ENCODE data around the gene SYT9. TPM values are rescaled to one million over a fixed set of nuclear protein-coding genes. Genes with fewer than 3 reads are reported as not detected.

The SYT9 gene
- polyA plus RNA-seq, 1 of the 3 experiments (the other 2 are of a cell fraction) = 0.10 TPM

GRCh38 chr11:7471071-7471470 is 219.4 kb downstream of the SYT9 start:
- Histone ChIP-seq H4K20me1 (ENCODE audit: insufficient read depth) (no peaks in the 10 kb centered on the region), H3K4me3 (ENCODE audit: low read depth in 2 of 2, low read length in 1 of 2) (no peak overlapping the region), H3K4me2 (no peak overlapping the region), H3K36me3 (replicated peaks in 1 of 2; ENCODE audit: control insufficient read depth in 1 of 2, insufficient read depth in 2 of 2, low read length in 1 of 2) (no peaks in the 10 kb centered on the region), H3K9ac (no peak overlapping the region), H3K4me1 (ENCODE audit: control insufficient read depth in 1 of 2, insufficient read depth in 2 of 2, low read depth in 1 of 2, low read length in 1 of 2) (no peaks in the 10 kb centered on the region), H3K79me2 (ENCODE audit: insufficient read depth) (no peaks in the 10 kb centered on the region), H3K27ac (ENCODE audit: low read depth in 2 of 2, low read length in 1 of 2) (no peak overlapping the region), H3F3A (replicated peaks; ENCODE audit: insufficient read depth) (no peaks in the 10 kb centered on the region), H3K9me2 (no peaks in the 10 kb centered on the region), H2AFZ (ENCODE audit: low read depth) (no peak overlapping the region), H3K9me3 (no peaks in the 10 kb centered on the region), H3K27me3 (ENCODE audit: insufficient read depth) (no peaks in the 10 kb centered on the region)
- DNase-seq = no peak
- ChIA-PET POLR2A (no interaction called here), CTCF (interaction anchor here (0.8 to 1.4 kb wide), 4 partner anchors 13 to 195 kb away, joined by 3 to 5 read pairs (median 3); no protein-coding TSS in a partner anchor)
- TF ChIP-seq MXI1 (IDR thresholded peaks at IDR 0.05; ENCODE audit: low read depth, low read length) (no peak), JUND (IDR thresholded peaks at IDR 0.05) (no peak), TAF1 (IDR thresholded peaks at IDR 0.05; ENCODE audit: borderline replicate concordance, low read depth, low read length) (no peak), EP300 (IDR thresholded peaks at IDR 0.05; ENCODE audit: borderline replicate concordance in 1 of 2, low read depth in 1 of 2, low read length in 1 of 2) (no peak), EZH2phosphoT487 (IDR thresholded peaks at IDR 0.05; ENCODE audit: borderline replicate concordance, low read depth) (no peak), REST (IDR thresholded peaks at IDR 0.05; ENCODE audit: low read depth, low read length) (no peak), GATA2 (CRISPR knock-in tag; IDR thresholded peaks at IDR 0.05) (no peak), SIN3A (IDR thresholded peaks at IDR 0.05; ENCODE audit: borderline replicate concordance, low read depth, low read length) (no peak), FOSL2 (IDR thresholded peaks at IDR 0.05; ENCODE audit: borderline replicate concordance, low read depth) (no peak), MEF2A (IDR thresholded peaks at IDR 0.05; ENCODE audit: borderline replicate concordance, low read depth) (no peak), NRF1 (IDR thresholded peaks at IDR 0.05; ENCODE audit: low read depth, low read length) (no peak), SMC3 (IDR thresholded peaks at IDR 0.05; ENCODE audit: low read depth, low read length) (no peak)
- TF ChIP-seq, protein P1, sequence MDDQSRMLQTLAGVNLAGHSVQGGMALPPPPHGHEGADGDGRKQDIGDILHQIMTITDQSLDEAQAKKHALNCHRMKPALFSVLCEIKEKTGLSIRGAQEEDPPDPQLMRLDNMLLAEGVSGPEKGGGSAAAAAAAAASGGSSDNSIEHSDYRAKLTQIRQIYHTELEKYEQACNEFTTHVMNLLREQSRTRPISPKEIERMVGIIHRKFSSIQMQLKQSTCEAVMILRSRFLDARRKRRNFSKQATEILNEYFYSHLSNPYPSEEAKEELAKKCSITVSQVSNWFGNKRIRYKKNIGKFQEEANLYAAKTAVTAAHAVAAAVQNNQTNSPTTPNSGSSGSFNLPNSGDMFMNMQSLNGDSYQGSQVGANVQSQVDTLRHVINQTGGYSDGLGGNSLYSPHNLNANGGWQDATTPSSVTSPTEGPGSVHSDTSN (IDR thresholded peaks at IDR 0.05) = no peak
- TF ChIP-seq, protein P2, sequence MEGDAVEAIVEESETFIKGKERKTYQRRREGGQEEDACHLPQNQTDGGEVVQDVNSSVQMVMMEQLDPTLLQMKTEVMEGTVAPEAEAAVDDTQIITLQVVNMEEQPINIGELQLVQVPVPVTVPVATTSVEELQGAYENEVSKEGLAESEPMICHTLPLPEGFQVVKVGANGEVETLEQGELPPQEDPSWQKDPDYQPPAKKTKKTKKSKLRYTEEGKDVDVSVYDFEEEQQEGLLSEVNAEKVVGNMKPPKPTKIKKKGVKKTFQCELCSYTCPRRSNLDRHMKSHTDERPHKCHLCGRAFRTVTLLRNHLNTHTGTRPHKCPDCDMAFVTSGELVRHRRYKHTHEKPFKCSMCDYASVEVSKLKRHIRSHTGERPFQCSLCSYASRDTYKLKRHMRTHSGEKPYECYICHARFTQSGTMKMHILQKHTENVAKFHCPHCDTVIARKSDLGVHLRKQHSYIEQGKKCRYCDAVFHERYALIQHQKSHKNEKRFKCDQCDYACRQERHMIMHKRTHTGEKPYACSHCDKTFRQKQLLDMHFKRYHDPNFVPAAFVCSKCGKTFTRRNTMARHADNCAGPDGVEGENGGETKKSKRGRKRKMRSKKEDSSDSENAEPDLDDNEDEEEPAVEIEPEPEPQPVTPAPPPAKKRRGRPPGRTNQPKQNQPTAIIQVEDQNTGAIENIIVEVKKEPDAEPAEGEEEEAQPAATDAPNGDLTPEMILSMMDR (IDR thresholded peaks at IDR 0.05) = no peak
- TF ChIP-seq, protein P3, sequence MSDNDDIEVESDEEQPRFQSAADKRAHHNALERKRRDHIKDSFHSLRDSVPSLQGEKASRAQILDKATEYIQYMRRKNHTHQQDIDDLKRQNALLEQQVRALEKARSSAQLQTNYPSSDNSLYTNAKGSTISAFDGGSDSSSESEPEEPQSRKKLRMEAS (IDR thresholded peaks at IDR 0.05; ENCODE audit: low read depth) = no peak
- 44% methylated on average over 7 of the region's 7 CpGs for WGBS (ENCODE audit: low lambda C conversion rate)
